ENCODE measurements around the gene ADARB2. TPM values are rescaled to one million over a fixed set of nuclear protein-coding genes. Genes with fewer than 3 reads are reported as not detected.
"Not testable (repeated sequence)": the region's sequence is repeated elsewhere in the genome, so short reads cannot be mapped to it uniquely, and the experiment has no call there.

Gene ADARB2
- total RNA-seq, 1 donor from 2014 or later: 0.80 TPM

DNA sequence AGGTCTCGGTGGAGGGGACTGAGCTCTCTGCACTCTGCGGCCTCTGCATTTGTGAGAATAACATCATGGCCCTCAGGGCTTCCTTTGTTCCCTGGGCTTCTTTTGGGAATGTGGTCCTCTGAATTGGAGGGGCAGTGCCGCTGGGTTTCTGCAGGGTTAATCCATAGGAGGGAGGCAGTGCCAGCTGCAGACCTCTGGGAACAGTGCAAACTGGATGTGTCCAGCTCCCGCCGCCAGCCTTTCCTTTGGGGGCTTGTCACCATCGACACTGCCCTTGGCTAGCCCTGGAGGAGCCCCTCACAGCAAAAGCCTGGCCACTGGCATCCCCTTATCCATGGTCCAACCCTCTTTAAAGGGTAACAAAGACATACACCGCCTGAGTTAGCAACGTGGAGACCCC, 507.2 kb downstream of the ADARB2 start:
- TF ChIP-seq, protein P1, sequence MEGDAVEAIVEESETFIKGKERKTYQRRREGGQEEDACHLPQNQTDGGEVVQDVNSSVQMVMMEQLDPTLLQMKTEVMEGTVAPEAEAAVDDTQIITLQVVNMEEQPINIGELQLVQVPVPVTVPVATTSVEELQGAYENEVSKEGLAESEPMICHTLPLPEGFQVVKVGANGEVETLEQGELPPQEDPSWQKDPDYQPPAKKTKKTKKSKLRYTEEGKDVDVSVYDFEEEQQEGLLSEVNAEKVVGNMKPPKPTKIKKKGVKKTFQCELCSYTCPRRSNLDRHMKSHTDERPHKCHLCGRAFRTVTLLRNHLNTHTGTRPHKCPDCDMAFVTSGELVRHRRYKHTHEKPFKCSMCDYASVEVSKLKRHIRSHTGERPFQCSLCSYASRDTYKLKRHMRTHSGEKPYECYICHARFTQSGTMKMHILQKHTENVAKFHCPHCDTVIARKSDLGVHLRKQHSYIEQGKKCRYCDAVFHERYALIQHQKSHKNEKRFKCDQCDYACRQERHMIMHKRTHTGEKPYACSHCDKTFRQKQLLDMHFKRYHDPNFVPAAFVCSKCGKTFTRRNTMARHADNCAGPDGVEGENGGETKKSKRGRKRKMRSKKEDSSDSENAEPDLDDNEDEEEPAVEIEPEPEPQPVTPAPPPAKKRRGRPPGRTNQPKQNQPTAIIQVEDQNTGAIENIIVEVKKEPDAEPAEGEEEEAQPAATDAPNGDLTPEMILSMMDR (IDR thresholded peaks at IDR 0.05): no peak
- no peak overlapping the region for H3K4me3 ChIP-seq
- intact Hi-C loops (cut with DNase I): no loop called here
- ATAC-seq (no peak), DNase-seq (no peak)
- H3K27ac ChIP-seq: no peak overlapping the region
- no peaks in the 10 kb centered on the region for H3K4me1 ChIP-seq
- no peaks in the 10 kb centered on the region for H3K27me3 ChIP-seq (ENCODE audit: low read depth)
- no peaks in the 10 kb centered on the region for H3K9me3 ChIP-seq
- H3K36me3 ChIP-seq: no peaks in the 10 kb centered on the region

DNA sequence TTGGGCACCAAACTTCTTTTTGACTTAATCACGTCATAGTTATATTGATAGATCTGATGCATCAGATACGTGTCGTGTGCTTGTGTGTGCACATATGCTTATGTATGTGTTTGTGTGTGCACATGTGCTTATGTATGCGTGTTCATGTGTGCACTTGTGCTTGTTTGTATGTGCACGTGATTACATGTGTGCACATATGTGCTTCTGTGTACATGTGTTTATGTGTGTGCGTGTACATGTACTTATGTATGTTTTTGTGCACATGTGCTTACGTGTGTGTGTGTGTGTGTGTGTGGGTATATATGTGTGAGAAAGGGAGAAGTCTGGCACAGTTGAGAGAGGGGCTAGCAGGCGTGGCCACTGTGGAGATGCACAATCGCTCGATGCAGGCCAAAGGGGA, 507.8 kb downstream of the ADARB2 start:
- DNase-seq: no peak
- intact Hi-C loops (cut with DNase I): no loop called here

DNA sequence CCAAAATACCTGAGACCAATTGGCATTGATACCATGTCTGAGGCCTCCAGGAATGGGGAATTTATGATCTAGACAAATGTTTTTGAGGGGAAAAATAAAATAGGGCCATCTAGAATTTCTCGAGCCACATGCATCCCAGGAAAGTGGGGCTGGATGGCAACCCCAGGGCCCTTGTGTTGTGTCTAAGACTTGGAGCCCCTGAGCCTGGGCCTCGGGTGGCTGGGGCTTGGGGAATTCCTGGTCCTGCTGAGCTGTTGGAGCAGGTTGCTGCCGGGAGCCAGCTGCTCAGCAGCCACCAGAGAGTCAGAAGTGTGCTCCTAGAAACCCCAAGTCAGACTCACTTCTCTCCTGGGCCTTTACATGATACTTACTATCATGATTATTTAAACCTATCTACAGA, 508.2 kb downstream of the ADARB2 start:
- Histone ChIP-seq H3K27me3 (ENCODE audit: low read depth) (no peaks in the 10 kb centered on the region), H3K4me1 (no peaks in the 10 kb centered on the region), H3K9me3 (no peaks in the 10 kb centered on the region), H3K36me3 (no peaks in the 10 kb centered on the region), H3K4me3 (no peak overlapping the region), H3K27ac (no peak overlapping the region)
- ATAC-seq: no peak
- TF ChIP-seq, protein P1 (IDR thresholded peaks at IDR 0.05): no peak
- intact Hi-C loops (cut with DNase I): no loop called here
- DNase-seq: no peak

More for the DNA sequence above, 507.8 kb downstream of the ADARB2 start:
- H3K27me3 ChIP-seq (ENCODE audit: low read depth): no peaks in the 10 kb centered on the region
- H3K36me3 ChIP-seq: no peaks in the 10 kb centered on the region
- H3K9me3 ChIP-seq: no peaks in the 10 kb centered on the region
- H3K4me3 ChIP-seq: no peak overlapping the region
- TF ChIP-seq, protein P1 (IDR thresholded peaks at IDR 0.05): no peak
- no peaks in the 10 kb centered on the region for H3K4me1 ChIP-seq
- H3K27ac ChIP-seq: no peak overlapping the region
- ATAC-seq: no peak

DNA sequence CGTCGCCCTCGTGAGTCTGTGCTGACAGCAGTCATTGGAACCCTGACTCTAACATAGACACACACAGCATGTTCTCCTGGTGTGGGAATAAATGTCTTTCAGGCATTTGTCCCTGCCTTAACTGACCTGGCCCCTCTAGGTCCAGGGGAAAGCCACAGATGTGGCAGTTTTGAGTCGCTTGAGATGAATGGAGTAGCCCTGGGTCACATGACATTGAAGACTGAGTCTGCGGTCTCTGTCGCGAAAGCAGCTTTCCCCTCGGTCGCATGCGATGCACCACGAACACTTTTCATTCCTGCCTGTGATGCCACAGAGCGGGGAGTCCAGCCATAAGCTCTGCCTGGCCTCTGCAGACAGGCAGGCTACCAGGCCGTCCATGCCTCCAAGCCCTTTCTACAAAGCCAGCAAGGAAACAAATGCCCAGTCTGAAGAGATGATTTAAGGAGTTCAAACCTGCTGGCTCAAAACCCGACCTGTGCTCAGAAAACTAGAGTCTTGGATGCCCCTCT, 508.8 kb downstream of the ADARB2 start:
- no peak for DNase-seq
- Histone ChIP-seq H3K36me3 (no peaks in the 10 kb centered on the region), H3K4me1 (no peaks in the 10 kb centered on the region), H3K27ac (no peak overlapping the region), H3K27me3 (ENCODE audit: low read depth) (no peaks in the 10 kb centered on the region), H3K9me3 (no peaks in the 10 kb centered on the region), H3K4me3 (no peak overlapping the region)
- intact Hi-C loops (cut with DNase I): no loop called here
- TF ChIP-seq, protein P1 (IDR thresholded peaks at IDR 0.05): no peak
- no peak for ATAC-seq

DNA sequence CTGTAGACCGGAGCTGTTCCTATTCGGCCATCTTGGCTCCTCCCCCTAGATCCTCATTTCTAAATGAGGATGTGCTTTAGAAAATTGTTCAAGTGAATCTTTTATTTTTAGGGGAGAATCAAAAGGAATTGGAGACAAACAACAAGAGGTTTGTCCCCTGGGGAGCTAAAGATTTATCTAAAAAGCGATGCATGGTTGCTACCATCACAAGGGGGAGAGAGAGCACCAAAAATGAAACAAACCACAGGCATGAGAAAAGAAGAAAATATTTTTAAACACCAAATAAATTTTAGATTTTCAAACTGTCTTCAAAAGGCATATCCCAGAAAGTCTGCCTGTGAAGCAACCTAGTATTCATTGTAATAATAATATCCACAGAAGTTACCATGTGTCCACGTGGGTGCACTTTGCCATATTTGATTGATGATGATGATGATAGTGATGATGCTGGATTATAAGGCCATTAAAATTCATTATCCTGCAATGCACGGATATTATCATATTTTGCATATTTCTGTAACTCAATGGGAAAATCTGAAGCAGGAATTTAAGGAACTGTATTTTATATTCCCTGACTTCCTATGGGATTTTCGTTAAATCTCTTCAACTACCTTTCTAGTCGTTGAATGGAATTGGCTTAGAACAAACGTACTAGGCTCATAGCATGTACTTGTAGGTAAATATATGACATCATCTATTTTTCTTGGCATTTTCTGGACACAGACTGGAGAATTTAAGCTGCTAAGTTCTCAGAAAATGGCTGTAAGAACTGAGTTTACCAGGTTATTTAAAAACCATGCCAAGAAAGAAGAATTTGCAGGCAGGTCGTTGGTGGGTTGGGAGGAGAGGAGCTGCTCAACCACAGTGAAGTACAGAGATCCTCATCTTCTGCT, 509.6 kb downstream of the ADARB2 start:
- TF ChIP-seq, protein P1 (IDR thresholded peaks at IDR 0.05): no peak
- no peak for ATAC-seq
- intact Hi-C loops (cut with DNase I): no loop called here

DNA sequence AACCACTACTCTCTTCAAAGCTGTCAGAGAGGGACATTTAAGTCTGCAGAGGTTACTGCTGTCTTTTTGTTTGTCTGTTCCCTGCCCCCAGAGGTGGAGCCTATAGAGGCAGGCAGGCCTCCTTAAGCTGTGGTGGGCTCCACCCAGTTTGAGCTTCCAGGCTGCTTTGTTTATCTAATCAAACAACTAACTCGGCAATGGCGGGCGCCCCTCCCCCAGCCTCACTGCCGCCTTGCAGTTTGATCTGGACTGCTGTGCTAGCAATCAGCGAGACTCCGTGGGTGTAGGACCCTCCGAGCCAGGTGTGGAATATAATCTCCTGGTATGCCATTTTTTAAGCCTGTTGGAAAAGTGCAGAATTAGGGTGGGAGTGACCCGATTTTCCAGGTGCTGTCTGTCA, 510.4 kb downstream of the ADARB2 start:
- H3K36me3 ChIP-seq; H3K4me3 ChIP-seq; DNase-seq; intact Hi-C loops (cut with DNase I); H3K4me1 ChIP-seq; ATAC-seq; H3K9me3 ChIP-seq; H3K27me3 ChIP-seq (ENCODE audit: low read depth); H3K27ac ChIP-seq: not testable (repeated sequence)

More for the DNA sequence above, 509.6 kb downstream of the ADARB2 start:
- no peak for DNase-seq
- H3K27me3 ChIP-seq (ENCODE audit: low read depth): no peaks in the 10 kb centered on the region
- H3K36me3 ChIP-seq: no peaks in the 10 kb centered on the region
- H3K9me3 ChIP-seq: no peaks in the 10 kb centered on the region
- H3K27ac ChIP-seq: no peak overlapping the region
- no peak overlapping the region for H3K4me3 ChIP-seq
- no peaks in the 10 kb centered on the region for H3K4me1 ChIP-seq

DNA sequence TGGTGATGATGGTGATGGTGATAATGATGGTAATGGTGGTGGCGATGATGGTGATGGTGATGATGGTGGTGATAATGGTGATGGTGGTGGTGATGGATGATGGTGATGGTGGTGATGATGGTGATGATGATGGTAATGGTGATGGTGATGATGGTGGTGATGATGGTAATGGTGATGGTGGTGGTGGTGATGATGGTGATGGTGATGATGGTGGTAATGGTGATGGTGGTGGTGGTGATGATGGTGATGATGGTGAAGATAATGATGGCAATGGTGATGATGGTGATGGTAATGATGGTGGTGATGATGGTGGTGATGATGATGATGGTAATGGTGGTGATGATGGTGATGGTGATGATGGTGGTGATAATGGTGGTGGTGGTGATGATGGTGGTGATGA, 517.5 kb downstream of the ADARB2 start:
- H3K36me3 ChIP-seq; H3K27me3 ChIP-seq (ENCODE audit: low read depth); ATAC-seq; intact Hi-C loops (cut with DNase I); DNase-seq; H3K9me3 ChIP-seq; H3K4me3 ChIP-seq; H3K27ac ChIP-seq; H3K4me1 ChIP-seq: not testable (repeated sequence)
